K562 (cell line): ENCODE data around the gene MYLIP. TPM values are rescaled to one million over a fixed set of nuclear protein-coding genes. Genes with fewer than 3 reads are reported as not detected.
A peak's percentile ranks its signal among the peaks of the same experiment; 100 is the strongest.

ENCODE experiments used
- ATAC-seq: fragments of 200-7000 bp; cut with Tn5 transposase; 3 replicates; pipeline ENCODE4 v1.9.1; 2020; ENCODE audit warnings: moderate library complexity
- BruUV-seq: library from RNA; stranded (reverse); fragments of 400-500 nt; replicated peaks from 2 replicates; lab custom pipeline; 2021; lab: Mats Ljungman, UMichigan
- CTCF ChIA-PET: fragments of 300-600 bp; formaldehyde crosslinking; extraction: SDS; loops from one replicate; lab custom pipeline; 2021; ENCODE audit warnings: low intra/inter-chr PET ratio; lab: Yijun Ruan, JAX
- POLR2A ChIA-PET: fragments of 300-600, 350-650 bp; sonication (Branson Sonifier 250); formaldehyde crosslinking; extraction: SDS; loops from one replicate; lab custom pipeline; 2021; ENCODE audit warnings: antibody characterized with exemption, inconsistent platforms; lab: Yijun Ruan, JAX
- DNase-seq, 4 experiments: peaks; one replicate each; pipeline versions ENCODE4 v3.0.0 to v3.0.0-alpha.2; 2011 to 2018; ENCODE audit warnings: low spot score in 3 of 4, mixed read lengths in 3 of 4; ENCODE audit errors: extremely low read depth in 1 of 4
- FAIRE-seq: peaks from 2 replicates; lab custom pipeline; 2011; peaks lifted over from hg19 to GRCh38; lab: Jason Lieb, UNC
- H2AFZ ChIP-seq: 2 replicates; pipeline ENCODE4 v1.6.0; 2011; ENCODE audit warnings: low read depth, low read length, control low read depth, inconsistent platforms
- H3K27ac ChIP-seq: fragments of 200-600 bp; 3 replicates; pipeline ENCODE4 v1.8.0; 2011; ENCODE audit warnings: low read depth, mild to moderate bottlenecking, control low read depth, inconsistent platforms, low read length, moderate library complexity, mixed read lengths; ENCODE audit errors: extremely low read depth
- H3K27me3 ChIP-seq, 2 experiments: fragments of 300-600 bp in 1 of 2; 2 replicates in 1 of 2; 3 replicates in 1 of 2; pipeline versions ENCODE4 v1.6.0 to v1.8.0; 2011; ENCODE audit warnings: inconsistent platforms in 2 of 2, low read length in 2 of 2, mild to moderate bottlenecking in 1 of 2, mixed read lengths in 1 of 2, moderate library complexity in 1 of 2; ENCODE audit not compliant: control insufficient read depth in 2 of 2, insufficient read depth in 2 of 2
- H3K36me3 ChIP-seq: fragments of 300-600 bp; 3 replicates; pipeline ENCODE4 v1.8.0; 2011; ENCODE audit warnings: mild to moderate bottlenecking, low read length, inconsistent platforms; ENCODE audit not compliant: control insufficient read depth, insufficient read depth
- H3K4me1 ChIP-seq, 2 experiments: fragments of 200-600 bp in 1 of 2; replicated peaks in 1 of 2; 2 replicates in 1 of 2; 3 replicates in 1 of 2; pipeline versions ENCODE4 v1.5.1 to v1.8.0; 2011; ENCODE audit warnings: inconsistent platforms in 2 of 2, low read length in 2 of 2, mild to moderate bottlenecking in 1 of 2, mixed read lengths in 1 of 2, moderate library complexity in 1 of 2; ENCODE audit not compliant: control insufficient read depth in 2 of 2, insufficient read depth in 2 of 2
- H3K4me2 ChIP-seq: 2 replicates; pipeline ENCODE4 v1.6.1; 2011; ENCODE audit warnings: low read length, control low read depth, inconsistent platforms, mixed read lengths; ENCODE audit not compliant: insufficient read depth
- H3K4me3 ChIP-seq: fragments of 200-600 bp; sonication (generic), shearing (Covaris generic); 2 replicates; pipeline ENCODE4 v1.5.1; 2016; ENCODE audit warnings: control low read depth, inconsistent platforms
- H3K79me2 ChIP-seq: fragments of 200-600 bp; 3 replicates; pipeline ENCODE4 v1.8.0; 2011; ENCODE audit warnings: low read length, inconsistent platforms; ENCODE audit not compliant: control insufficient read depth, insufficient read depth
- H3K9ac ChIP-seq, 2 experiments: 2 replicates each; pipeline versions ENCODE4 v1.6.0 to v1.6.1; 2011; ENCODE audit warnings: low read depth in 2 of 2, low read length in 2 of 2, control low read depth in 1 of 2, inconsistent platforms in 1 of 2, mild to moderate bottlenecking in 1 of 2, mixed read lengths in 1 of 2; ENCODE audit not compliant: insufficient read depth in 1 of 2
- H3K9me1 ChIP-seq: one replicate; pipeline ENCODE4 v1.6.0; 2011; ENCODE audit warnings: inconsistent platforms, mild to moderate bottlenecking, low read length, moderate library complexity; ENCODE audit not compliant: control insufficient read depth, insufficient read depth
- H3K9me3 ChIP-seq: replicated peaks from 2 replicates; pipeline ENCODE4 v1.5.1; 2011; ENCODE audit warnings: low read depth, low read length, inconsistent platforms; ENCODE audit not compliant: control insufficient read depth, insufficient read depth
- H4K20me1 ChIP-seq: replicated peaks from 2 replicates; pipeline ENCODE4 v1.6.1; 2011; ENCODE audit warnings: low read length, inconsistent platforms, mixed read lengths; ENCODE audit not compliant: control insufficient read depth, insufficient read depth
- CBFA2T2 ChIP-seq: fragments of 450-650 bp; conservative IDR thresholded peaks from 2 replicates; pipeline ENCODE4 v1.6.1; 2017; ENCODE audit warnings: mild to moderate bottlenecking
- CBFA2T3 ChIP-seq: fragments of 450-650 bp; IDR thresholded peaks from 2 replicates; pipeline ENCODE4 v1.6.1; 2017
- SPI1 ChIP-seq: IDR thresholded peaks from 2 replicates; pipeline ENCODE4 v1.6.1; 2011; ENCODE audit warnings: low read depth, low read length, control low read depth, borderline replicate concordance
- ZHX1 ChIP-seq: fragments of 150-350 bp; conservative IDR thresholded peaks from 2 replicates; pipeline ENCODE4 v1.6.1; 2014; ENCODE audit warnings: low read length
- ZNF143 ChIP-seq: sonication (generic); formaldehyde crosslinking; IDR thresholded peaks from 2 replicates; pipeline ENCODE4 v1.9.0; 2022; ENCODE audit warnings: mild to moderate bottlenecking, missing genetic modification reagents
- ZNF444 ChIP-seq: fragments of 250-450 bp; sonication (Bioruptor Pico); IDR thresholded peaks from 2 replicates; pipeline ENCODE4 v1.4.0; 2020; ENCODE audit warnings: mild to moderate bottlenecking, moderate library complexity
- WGBS: fragments of 100-300 bp; shearing (Covaris generic); methylation state at CpG from one replicate; pipeline ENCODE4 v1.1.6; 2016; ENCODE audit warnings: low coverage, mixed read lengths; ENCODE audit not compliant: insufficient coverage; ENCODE audit errors: missing lambda C conversion rate; 5-methylcytosine and 5-hydroxymethylcytosine counted together
- in situ Hi-C: fragments of 300-500 bp; cut with MboI; formaldehyde crosslinking; loops from 4 replicates; pipeline ENCODE4 v1.15.0; 2018; ENCODE audit warnings: inconsistent platforms, mixed read lengths
- intact Hi-C: fragments of 100-400 bp; cut with micrococcal nuclease; formaldehyde crosslinking; loops from 2 replicates; pipeline ENCODE4 v1.14.2; 2022
- polyA plus RNA-seq, 8 experiments: library from polyadenylated mRNA; depleted of rRNA in 4 of 8; stranded (reverse) in 5 of 8; unstranded in 3 of 8; fragments of >200 nt; fragmentation: Nextera tagmentation in 2 of 8; fragmentation: Illumina TruSeq in 1 of 8; extraction: Ambion mirVana in 2 of 8; extraction: Trizol in 1 of 8; gene quantifications; 2 replicates each; pipeline versions ENCODE4 v1.2.1 to v1.2.3, GENCODE V29; 2011 to 2014; ENCODE audit warnings: inconsistent platforms in 1 of 8, missing spikeins in 1 of 8
- total RNA-seq, 7 experiments: library from RNA; depleted of rRNA in 6 of 7; stranded (reverse); fragments of >200 nt in 6 of 7; fragmentation: Illumina TruSeq in 2 of 7; extraction: Trizol in 2 of 7; gene quantifications; 2 replicates each; pipeline versions ENCODE4 v1.2.1 to v1.2.3, GENCODE V29; 2011 to 2021; ENCODE audit warnings: low replicate concordance in 1 of 7

The MYLIP gene
- total and polyA plus RNA-seq, 9 of the 15 experiments (the other 6 are each of a cell fraction or from before 2014, with no cell fraction given): 10.8 to 43.5 (median 31.5) TPM

GRCh38 chr6:16098211-16098610 lies 30.7 kb upstream of the MYLIP start:
- DNase-seq (no peak), ATAC-seq (no peak; the same call in 2 of the 3 replicates), FAIRE-seq (no peak)
- no peak for TF ChIP-seq ZNF444
- peak; percentile 47; the same call in 1 of the 2 replicates for TF ChIP-seq SPI1
- no peaks in the 10 kb centered on the region for H4K20me1 ChIP-seq
- H3K9ac ChIP-seq: no peak overlapping the region
- no peaks in the 10 kb centered on the region for H3K79me2 ChIP-seq
- H3K4me2 ChIP-seq: no peak overlapping the region
- BruUV-seq: no TSS peak
- peak overlapping the region; percentile 64 for H2AFZ ChIP-seq
- intact Hi-C loops: no loop called here
- no peaks in the 10 kb centered on the region for H3K9me1 ChIP-seq
- H3K4me1 ChIP-seq: peaks cover 0 to 16% of the 10 kb centered on the region in 2 experiments; a peak in 2 of 5 replicates
- peaks cover 15% of the 10 kb centered on the region for H3K9me3 ChIP-seq
- no peak overlapping the region for H3K4me3 ChIP-seq
- no peaks in the 10 kb centered on the region for H3K27me3 ChIP-seq
- in situ Hi-C loops: no loop called here
- ChIA-PET CTCF (no interaction called here), POLR2A (no interaction called here)
- H3K27ac ChIP-seq: no peak overlapping the region
- WGBS: 69% methylated on average over 5 of the region's 5 CpGs
- H3K36me3 ChIP-seq: no peaks in the 10 kb centered on the region

- no peak for DNase-seq
- no peaks in the 10 kb centered on the region for H3K9me1 ChIP-seq
- no TSS peak for BruUV-seq
- in situ Hi-C loops: no loop called here
- H3K4me1 ChIP-seq: peaks cover 0 to 9% of the 10 kb centered on the region in 2 experiments; a peak in 3 of 5 replicates
- no peak overlapping the region for H3K4me2 ChIP-seq
- WGBS: 49% methylated on average over 3 of the region's 3 CpGs
- CTCF ChIA-PET: no interaction called here
- H3K9ac ChIP-seq: no peak overlapping the region
- no peak overlapping the region for H3K27ac ChIP-seq
- no peaks in the 10 kb centered on the region for H3K36me3 ChIP-seq
- H3K79me2 ChIP-seq: no peaks in the 10 kb centered on the region
- intact Hi-C loops: no loop called here
- no peak for FAIRE-seq
- TF ChIP-seq ZHX1 (no peak), ZNF143 (CRISPR knock-in tag) (no peak), CBFA2T2 (peak; percentile 20; the same call in 1 of the 2 replicates), CBFA2T3 (peak; percentile 15; the same call in 1 of the 2 replicates)
- TF ChIP-seq, all 486 proteins: peak for 2
- Histone ChIP-seq H3K27me3 (no peaks in the 10 kb centered on the region), H3K4me3 (no peak overlapping the region), H4K20me1 (no peaks in the 10 kb centered on the region), H2AFZ (no peak overlapping the region), H3K9me3 (peaks cover 15% of the 10 kb centered on the region)
- no peak for ATAC-seq
- POLR2A ChIA-PET: interaction anchor here (0.6 to 1.5 kb wide), 4 partner anchors 16 to 1160 kb away, joined by 3 to 5 read pairs (median 4); partner anchors contain the start of gene MYLIP
Observed at GRCh38 chr6:16102208-16102607, 26.7 kb upstream of the MYLIP start.
